ENCODE results near the gene GNS. TPM values are rescaled to one million over a fixed set of nuclear protein-coding genes. Genes with fewer than 3 reads are reported as not detected.

Gene GNS
- total and polyA plus RNA-seq, 2 of the 4 experiments (the other 2 are of a cell fraction), result 60.4 to 80.7 TPM

- peak overlapping the region; percentile 25 for H4K5ac ChIP-seq (ENCODE audit: low read depth, low read length)
- H3K23ac ChIP-seq (ENCODE audit: low read depth, low read length), result peak overlapping the region; percentile 22
- H3K4me3 ChIP-seq (ENCODE audit: insufficient read depth, low read depth, low read length), result no peak overlapping the region
- no peaks in the 10 kb centered on the region for H3K9me3 ChIP-seq (ENCODE audit: control insufficient read depth, insufficient read depth, low read length)
- H3K14ac ChIP-seq (replicated peaks; ENCODE audit: low read depth, low read length), result peak overlapping the region; percentile 34; the same call in 1 of the 2 replicates
- no peak overlapping the region for H4K91ac ChIP-seq (ENCODE audit: insufficient read depth, low read depth, low read length)
- H3K4me2 ChIP-seq (ENCODE audit: low read depth, low read length), result peak overlapping the region; percentile 8
- intact Hi-C loops (cut with micrococcal nuclease) (loop anchor here (5.0 kb wide), 1 partner anchor 57 kb away; the partner anchor contains the start of gene RASSF3), in situ Hi-C loops (cut with MboI; ENCODE audit: low sequenced_read_pairs) (no loop called here), dilution Hi-C loops (cut with HindIII; ENCODE audit: low sequenced_read_pairs, unreplicated experiment) (no loop called here)
- H2AK9ac ChIP-seq (replicated peaks; ENCODE audit: low read depth, low read length, poor library complexity), result no peak overlapping the region
- no peak overlapping the region for H2AK5ac ChIP-seq (ENCODE audit: low read depth, low read length)
- POLR2A ChIA-PET (ENCODE audit: unreplicated experiment), result no interaction called here
- H3K9ac ChIP-seq (ENCODE audit: low read depth, low read length), result no peak overlapping the region
- TF ChIP-seq RAD21 (IDR thresholded peaks at IDR 0.05; ENCODE audit: low read length), result no peak
- no peak for TF ChIP-seq USF2 (IDR thresholded peaks at IDR 0.05; ENCODE audit: low read depth, low read length)
- TF ChIP-seq CEBPB (IDR thresholded peaks at IDR 0.05; ENCODE audit: low read depth, low read length), result no peak
- TF ChIP-seq CTCF (conservative IDR thresholded peaks at IDR 0.05; ENCODE audit: low read depth, low read length), result no peak
- 7% methylated on average over 3 of the region's 10 CpGs; no CpG with 5 or more reads in 1 of the 2 experiments for WGBS, 2 experiments (ENCODE audit: extremely low coverage in 2 of 2, insufficient read length in 1 of 2)
- H2BK20ac ChIP-seq (ENCODE audit: low read depth, low read length), result no peak overlapping the region
- 0 out of 4 replicates have a peak overlapping the region, but pooled peaks of 1 of the 2 experiments have one; percentile 1 for H4K8ac ChIP-seq (ENCODE audit: low read depth in 2 of 2, low read length in 2 of 2)
- peak overlapping the region; percentile 5 for H3K4ac ChIP-seq (ENCODE audit: low read depth, low read length)
- no peaks in the 10 kb centered on the region for H3K27me3 ChIP-seq (ENCODE audit: control insufficient read depth, insufficient read depth, low read length)
- H3K79me1 ChIP-seq (ENCODE audit: low read depth in 1 of 2, low read length in 2 of 2), result peaks cover 38 to 88% of the 10 kb centered on the region in 2 experiments
- H3K4me1 ChIP-seq (ENCODE audit: control insufficient read depth, insufficient read depth, low read length), result peaks cover 32% of the 10 kb centered on the region
- no peak overlapping the region for H3K56ac ChIP-seq (ENCODE audit: extremely low read depth, insufficient read depth, low read length)
- BruUV-seq (replicated peaks), result no TSS peak
- DNase-seq (peak; percentile 11), ATAC-seq (ENCODE audit: low read depth) (no peak)
- no peak overlapping the region for H3K27ac ChIP-seq (ENCODE audit: insufficient read depth, low read length)
- H3K36me3 ChIP-seq (ENCODE audit: control insufficient read depth, insufficient read depth, low read length), result no peaks in the 10 kb centered on the region
- H3K9me1 ChIP-seq (ENCODE audit: insufficient read depth, low read length), result peaks cover 33% of the 10 kb centered on the region
- H2AFZ ChIP-seq (replicated peaks; ENCODE audit: low read length, poor library complexity), result no peak overlapping the region
- H4K20me1 ChIP-seq (ENCODE audit: insufficient read depth, low read length), result peaks cover 65% of the 10 kb centered on the region
- no peak overlapping the region for H2BK120ac ChIP-seq (ENCODE audit: low read depth, low read length)
- CTCF ChIA-PET, result interaction anchor here (0.6 to 1.0 kb wide), 2 partner anchors 20 to 49 kb away, joined by 5 read pairs; no protein-coding TSS in a partner anchor
- no peak overlapping the region for H2BK15ac ChIP-seq (ENCODE audit: low read depth, low read length)
- no peak overlapping the region for H2BK5ac ChIP-seq (ENCODE audit: low read depth, low read length, poor library complexity, severe bottlenecking)
- H3K18ac ChIP-seq (ENCODE audit: low read depth, low read length), result peak overlapping the region; percentile 40; the same call in 1 of the 2 replicates
Observed at GRCh38 chr12:64669270-64669842, 89.8 kb downstream of the GNS start.

Data from IMR-90 (cell line).